Neural progenitor cell (in vitro differentiated cells): Measurements from ENCODE around the gene ITGA2B. TPM values are rescaled to one million over a fixed set of nuclear protein-coding genes. Genes with fewer than 3 reads are reported as not detected.

Source experiments
- DNase-seq: peaks from one replicate; pipeline ENCODE4 v3.0.0-alpha.2; 2016; ENCODE audit warnings: low spot score
- H2AFZ ChIP-seq: fragments of 200-600 bp; sonication (generic); replicated peaks from 2 replicates; pipeline ENCODE4 v1.6.1; 2016; ENCODE audit warnings: antibody characterized with exemption
- H3F3A ChIP-seq: fragments of 200-600 bp; sonication (generic); 2 replicates; pipeline ENCODE4 v1.6.1; 2016; ENCODE audit warnings: antibody characterized with exemption, low read depth
- H3K27ac ChIP-seq: fragments of 200-600 bp; sonication (generic); 2 replicates; pipeline ENCODE4 v1.5.1; 2016; ENCODE audit warnings: mild to moderate bottlenecking
- H3K27me3 ChIP-seq: fragments of 200-600 bp; sonication (generic); 2 replicates; pipeline ENCODE4 v1.6.1; 2016; ENCODE audit warnings: mild to moderate bottlenecking, moderate library complexity
- H3K36me3 ChIP-seq: fragments of 200-600 bp; sonication (generic); 2 replicates; pipeline ENCODE4 v1.5.1; 2016
- H3K4me1 ChIP-seq: fragments of 200-600 bp; sonication (generic); 2 replicates; pipeline ENCODE4 v1.6.1; 2016; ENCODE audit warnings: mixed run types
- H3K4me2 ChIP-seq: fragments of 200-600 bp; sonication (generic); 2 replicates; pipeline ENCODE4 v1.6.1; 2016
- H3K4me3 ChIP-seq: fragments of 200-600 bp; sonication (generic); 2 replicates; pipeline ENCODE4 v1.5.1; 2016
- H3K79me2 ChIP-seq: fragments of 200-600 bp; sonication (generic); 2 replicates; pipeline ENCODE4 v1.6.1; 2016; ENCODE audit warnings: low read depth
- H3K9ac ChIP-seq: fragments of 200-600 bp; sonication (generic); 2 replicates; pipeline ENCODE4 v1.6.1; 2016
- H3K9me3 ChIP-seq: fragments of 200-600 bp; sonication (generic); 2 replicates; pipeline ENCODE4 v1.5.1; 2016; ENCODE audit warnings: low read depth
- H4K20me1 ChIP-seq: fragments of 200-600 bp; sonication (generic); 2 replicates; pipeline ENCODE4 v1.6.1; 2016; ENCODE audit warnings: low read depth
- H3K27ac Mint-ChIP-seq: 3 replicates; pipeline ENCODE4 v1.8.0; 2021; ENCODE audit warnings: mixed read lengths
- H3K27me3 Mint-ChIP-seq: 2 replicates; pipeline ENCODE4 v1.8.0; 2022; ENCODE audit warnings: low read depth, mild to moderate bottlenecking, inconsistent platforms, moderate library complexity, mixed read lengths; ENCODE audit not compliant: insufficient read depth
- H3K36me3 Mint-ChIP-seq: 3 replicates; pipeline ENCODE4 v1.8.0; 2021; ENCODE audit warnings: mixed read lengths
- H3K4me1 Mint-ChIP-seq: 3 replicates; pipeline ENCODE4 v1.8.0; 2021; ENCODE audit warnings: mixed read lengths
- H3K4me3 Mint-ChIP-seq: 3 replicates; pipeline ENCODE4 v1.8.0; 2021; ENCODE audit warnings: mild to moderate bottlenecking, moderate library complexity, mixed read lengths
- H3K9me3 Mint-ChIP-seq: 3 replicates; pipeline ENCODE4 v1.8.0; 2020; ENCODE audit warnings: mixed read lengths
- EZH2 ChIP-seq: fragments of 200-600 bp; sonication (generic); IDR thresholded peaks from 2 replicates; pipeline ENCODE4 v1.6.1; 2017; ENCODE audit warnings: antibody characterized with exemption, mild to moderate bottlenecking, moderate library complexity
- EZH2phosphoT487 ChIP-seq: fragments of 200-600 bp; sonication (generic); IDR thresholded peaks from 2 replicates; pipeline ENCODE4 v1.6.1; 2017; ENCODE audit warnings: antibody characterized with exemption
- total RNA-seq: library from RNA; depleted of rRNA; stranded (reverse); fragments of >200 nt; gene quantifications from 2 replicates; pipeline ENCODE4 v1.2.3, GENCODE V29; 2015; ENCODE audit warnings: low replicate concordance
- TF ChIP-seq, protein P1 (sequence below): fragments of 200-600 bp; sonication (generic); IDR thresholded peaks from 2 replicates; pipeline ENCODE4 v1.5.1; 2017; ENCODE audit warnings: antibody characterized with exemption, mild to moderate bottlenecking

The ITGA2B gene
- total RNA-seq, 1 donor from 2014 or later = 4.7 TPM

DNA sequence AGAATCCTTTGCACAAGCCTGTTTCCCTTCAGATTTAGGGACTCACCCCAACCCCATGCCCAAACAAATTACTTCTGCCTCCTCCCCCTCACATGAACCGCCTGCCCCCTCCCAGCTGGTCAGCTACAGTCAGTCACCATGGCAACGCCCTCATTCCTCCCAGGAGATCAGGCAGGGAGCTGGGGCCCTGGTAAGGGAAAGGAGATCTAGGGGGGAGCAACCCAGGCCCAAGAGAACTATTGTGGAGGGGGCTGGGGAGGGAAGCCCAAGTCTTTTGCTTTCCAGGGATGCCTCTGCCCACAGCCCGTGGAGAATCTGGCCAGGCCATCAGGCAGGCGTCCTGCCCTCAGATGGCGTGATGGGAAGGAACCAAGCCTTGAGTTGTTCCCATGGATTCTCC lies 28.6 kb downstream of the ITGA2B start:
- Mint-ChIP-seq H3K27me3 (peaks cover 11% of the 10 kb centered on the region), H3K9me3 (no peaks in the 10 kb centered on the region), H3K4me3 (peak overlapping the region; percentile 81), H3K27ac (peak overlapping the region; percentile 78), H3K36me3 (peaks cover 4% of the 10 kb centered on the region), H3K4me1 (peaks cover 31% of the 10 kb centered on the region)
- Histone ChIP-seq H3K4me1 (peaks cover 30% of the 10 kb centered on the region), H3K79me2 (peaks cover 58% of the 10 kb centered on the region), H3K4me2 (peak overlapping the region; percentile 96), H3K9ac (no peak overlapping the region), H3K27ac (peak overlapping the region; percentile 10), H3K27me3 (peaks cover 21% of the 10 kb centered on the region), H2AFZ (no peak overlapping the region), H3K4me3 (peak overlapping the region; percentile 94), H3K36me3 (no peaks in the 10 kb centered on the region), H3F3A (peaks cover 36% of the 10 kb centered on the region), H4K20me1 (peaks cover 71% of the 10 kb centered on the region), H3K9me3 (no peaks in the 10 kb centered on the region)
- peak; percentile 85 for DNase-seq
- TF ChIP-seq EZH2phosphoT487 = no peak
- TF ChIP-seq, protein P1, sequence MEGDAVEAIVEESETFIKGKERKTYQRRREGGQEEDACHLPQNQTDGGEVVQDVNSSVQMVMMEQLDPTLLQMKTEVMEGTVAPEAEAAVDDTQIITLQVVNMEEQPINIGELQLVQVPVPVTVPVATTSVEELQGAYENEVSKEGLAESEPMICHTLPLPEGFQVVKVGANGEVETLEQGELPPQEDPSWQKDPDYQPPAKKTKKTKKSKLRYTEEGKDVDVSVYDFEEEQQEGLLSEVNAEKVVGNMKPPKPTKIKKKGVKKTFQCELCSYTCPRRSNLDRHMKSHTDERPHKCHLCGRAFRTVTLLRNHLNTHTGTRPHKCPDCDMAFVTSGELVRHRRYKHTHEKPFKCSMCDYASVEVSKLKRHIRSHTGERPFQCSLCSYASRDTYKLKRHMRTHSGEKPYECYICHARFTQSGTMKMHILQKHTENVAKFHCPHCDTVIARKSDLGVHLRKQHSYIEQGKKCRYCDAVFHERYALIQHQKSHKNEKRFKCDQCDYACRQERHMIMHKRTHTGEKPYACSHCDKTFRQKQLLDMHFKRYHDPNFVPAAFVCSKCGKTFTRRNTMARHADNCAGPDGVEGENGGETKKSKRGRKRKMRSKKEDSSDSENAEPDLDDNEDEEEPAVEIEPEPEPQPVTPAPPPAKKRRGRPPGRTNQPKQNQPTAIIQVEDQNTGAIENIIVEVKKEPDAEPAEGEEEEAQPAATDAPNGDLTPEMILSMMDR = no peak
- TF ChIP-seq EZH2 = no peak

DNA sequence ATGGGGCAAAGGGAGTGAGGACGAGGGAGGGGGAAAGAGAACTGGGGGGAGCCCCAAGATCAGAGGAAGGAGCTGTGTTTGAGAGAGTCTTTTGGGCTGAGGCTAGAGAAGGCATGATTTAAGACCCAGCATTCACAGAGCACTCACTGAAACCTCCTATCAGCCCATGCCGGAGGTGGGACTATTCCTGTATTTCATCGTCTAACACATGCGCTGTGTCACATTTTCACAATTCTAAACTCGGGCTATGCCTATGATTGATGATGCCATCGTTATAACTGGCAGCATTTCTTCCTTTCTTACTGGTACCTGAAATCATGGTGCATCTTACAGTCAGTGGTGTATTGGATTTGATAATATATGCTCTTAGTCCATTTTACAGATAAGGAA lies 29.3 kb downstream of the ITGA2B start:
- H3K4me1 ChIP-seq = peaks cover 30% of the 10 kb centered on the region

DNA sequence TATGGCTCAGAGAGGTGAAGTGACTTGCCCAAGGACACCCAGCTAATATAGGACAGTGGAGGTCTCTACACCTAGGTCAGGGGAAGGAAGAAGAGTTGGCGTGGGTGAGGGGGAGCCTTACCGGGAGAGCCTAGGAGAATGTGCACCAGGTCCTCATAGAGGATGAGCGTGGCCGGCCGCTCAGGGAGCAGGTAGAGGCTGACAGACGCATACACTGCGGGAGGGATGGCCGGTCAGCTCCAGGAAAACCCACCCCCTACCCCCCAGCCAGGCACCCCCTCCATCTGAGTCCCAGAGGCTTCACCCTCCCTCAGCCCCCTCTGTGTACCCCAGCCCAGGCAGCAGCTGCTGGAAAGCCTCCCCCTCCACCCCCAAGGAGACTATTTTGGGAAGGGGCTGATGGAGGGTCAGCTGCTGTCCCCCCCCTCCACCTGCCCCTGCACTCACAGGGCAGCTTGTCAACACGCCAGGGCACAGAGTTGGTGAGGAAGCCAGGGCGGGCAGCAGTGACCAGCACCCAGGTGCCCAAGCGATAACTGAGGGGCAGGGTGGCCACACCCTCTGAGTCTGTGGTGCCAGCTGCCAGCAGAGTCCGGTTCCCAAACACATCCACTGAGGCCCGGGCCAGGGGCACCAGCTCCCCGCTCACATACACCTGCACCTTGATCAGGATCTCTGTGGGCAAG lies 29.8 kb downstream of the ITGA2B start:
- Histone ChIP-seq H3K27me3 (peaks cover 8% of the 10 kb centered on the region), H3K4me2 (no peak overlapping the region), H3K27ac (no peak overlapping the region), H4K20me1 (peaks cover 83% of the 10 kb centered on the region), H3K79me2 (peaks cover 58% of the 10 kb centered on the region), H3K36me3 (no peaks in the 10 kb centered on the region), H2AFZ (no peak overlapping the region), H3K4me1 (peaks cover 30% of the 10 kb centered on the region), H3K9me3 (no peaks in the 10 kb centered on the region), H3K9ac (no peak overlapping the region), H3K4me3 (no peak overlapping the region), H3F3A (peaks cover 37% of the 10 kb centered on the region)
- Mint-ChIP-seq H3K27ac (peak overlapping the region; percentile 81), H3K9me3 (no peaks in the 10 kb centered on the region), H3K4me1 (peaks cover 31% of the 10 kb centered on the region), H3K36me3 (peaks cover 4% of the 10 kb centered on the region), H3K4me3 (no peak overlapping the region), H3K27me3 (peaks cover 7% of the 10 kb centered on the region)
- no peak for DNase-seq
- no peak for TF ChIP-seq EZH2phosphoT487
- TF ChIP-seq, protein P1 = no peak

More for the DNA sequence above, 29.3 kb downstream of the ITGA2B start:
- Histone ChIP-seq H3K9ac (no peak overlapping the region), H3K36me3 (no peaks in the 10 kb centered on the region), H3K4me2 (peak overlapping the region; percentile 96), H2AFZ (no peak overlapping the region), H3K4me3 (no peak overlapping the region), H3K27me3 (peaks cover 14% of the 10 kb centered on the region), H3K79me2 (peaks cover 58% of the 10 kb centered on the region), H3F3A (peaks cover 37% of the 10 kb centered on the region), H4K20me1 (peaks cover 78% of the 10 kb centered on the region), H3K9me3 (no peaks in the 10 kb centered on the region), H3K27ac (no peak overlapping the region)
- Mint-ChIP-seq H3K27me3 (peaks cover 11% of the 10 kb centered on the region), H3K27ac (no peak overlapping the region), H3K4me1 (peaks cover 31% of the 10 kb centered on the region), H3K4me3 (peak overlapping the region; percentile 81), H3K36me3 (peaks cover 4% of the 10 kb centered on the region), H3K9me3 (no peaks in the 10 kb centered on the region)
- no peak for TF ChIP-seq EZH2
- no peak for TF ChIP-seq EZH2phosphoT487
- TF ChIP-seq, protein P1 = no peak
- no peak for DNase-seq
